SK-N-SH treated with all-trans-retinoic acid at 6 μM for 48 hours (cell line): ENCODE data around the gene MYO9B.

Experiments used
- BACH2 ChIP-seq: fragments of 250-450 bp; sonication (Bioruptor Pico); IDR thresholded peaks from 2 replicates; pipeline ENCODE4 v1.9.0; 2021; ENCODE audit warnings: mild to moderate bottlenecking, borderline replicate concordance
- ZFP3 ChIP-seq: fragments of 250-450 bp; sonication (Bioruptor Pico); IDR thresholded peaks from 2 replicates; pipeline ENCODE4 v1.5.0; 2020; ENCODE audit warnings: mild to moderate bottlenecking, moderate library complexity
- TF ChIP-seq, protein P1 (sequence below): fragments of 250-450 bp; sonication (Bioruptor Pico); IDR thresholded peaks from 2 replicates; pipeline ENCODE4 v1.8.0; 2021; ENCODE audit warnings: low read depth, mild to moderate bottlenecking, moderate library complexity, borderline replicate concordance

DNA sequence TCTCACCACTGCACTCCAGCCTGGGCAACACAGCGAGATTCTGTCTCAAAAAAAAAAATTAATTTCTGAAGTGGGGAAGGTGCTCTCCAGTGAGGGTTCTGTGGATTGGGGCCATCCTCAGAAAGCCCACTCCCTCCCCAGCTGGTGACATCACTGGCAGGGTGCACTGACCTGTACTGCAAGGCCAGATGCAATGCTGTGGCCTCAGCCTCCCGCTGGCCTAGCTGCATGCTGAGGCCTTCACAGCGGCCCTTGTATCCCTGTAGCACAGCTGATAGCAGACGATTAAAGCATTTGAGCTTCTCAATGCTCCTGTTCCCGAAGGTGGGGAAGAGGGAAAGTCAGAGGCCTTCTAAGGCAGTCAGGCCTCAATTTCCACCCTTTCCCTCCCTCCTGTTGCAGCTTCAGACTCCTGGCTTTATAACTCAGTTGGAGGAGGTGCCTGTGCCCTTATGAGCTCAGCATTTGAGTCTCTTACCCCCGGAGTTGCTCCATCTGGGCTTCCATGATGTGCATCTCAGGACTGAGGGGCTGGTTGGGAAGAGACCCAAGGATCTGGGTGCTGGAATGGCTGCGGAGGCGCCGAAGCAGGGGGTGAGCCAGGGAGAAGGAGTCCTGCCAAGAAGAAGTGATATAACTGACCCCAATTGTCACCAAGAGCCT is 183.7 kb downstream of the MYO9B start:
- TF ChIP-seq BACH2 (CRISPR knock-in tag) = no peak
- no peak for TF ChIP-seq ZFP3
- TF ChIP-seq, protein P1, sequence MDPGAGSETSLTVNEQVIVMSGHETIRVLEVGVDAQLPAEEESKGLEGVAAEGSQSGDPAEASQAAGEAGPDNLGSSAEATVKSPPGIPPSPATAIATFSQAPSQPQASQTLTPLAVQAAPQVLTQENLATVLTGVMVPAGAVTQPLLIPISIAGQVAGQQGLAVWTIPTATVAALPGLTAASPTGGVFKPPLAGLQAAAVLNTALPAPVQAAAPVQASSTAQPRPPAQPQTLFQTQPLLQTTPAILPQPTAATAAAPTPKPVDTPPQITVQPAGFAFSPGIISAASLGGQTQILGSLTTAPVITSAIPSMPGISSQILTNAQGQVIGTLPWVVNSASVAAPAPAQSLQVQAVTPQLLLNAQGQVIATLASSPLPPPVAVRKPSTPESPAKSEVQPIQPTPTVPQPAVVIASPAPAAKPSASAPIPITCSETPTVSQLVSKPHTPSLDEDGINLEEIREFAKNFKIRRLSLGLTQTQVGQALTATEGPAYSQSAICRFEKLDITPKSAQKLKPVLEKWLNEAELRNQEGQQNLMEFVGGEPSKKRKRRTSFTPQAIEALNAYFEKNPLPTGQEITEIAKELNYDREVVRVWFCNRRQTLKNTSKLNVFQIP (CRISPR knock-in tag) = no peak
